ENCODE results near the gene AGFG2. TPM values are rescaled to one million over a fixed set of nuclear protein-coding genes. Genes with fewer than 3 reads are reported as not detected.
A peak's percentile ranks its signal among the peaks of the same experiment; 100 is the strongest.
"Not testable (repeated sequence)": the region's sequence is repeated elsewhere in the genome, so short reads cannot be mapped to it uniquely, and the experiment has no call there.

Gene AGFG2
- total RNA-seq, 1 experiment from 2014 or later, result 42.5 TPM

- intact Hi-C loops (cut with micrococcal nuclease; ENCODE audit: unreplicated experiment) (no loop called here), in situ Hi-C loops (cut with HindIII; ENCODE audit: low pct_unique_long_range_greater_than_20kb, low sequenced_read_pairs) (no loop called here)
- no TSS peak for BruUV-seq (replicated peaks)
- H3K4me3 ChIP-seq (ENCODE audit: low read depth in 2 of 2, low read length in 2 of 2), result no peak overlapping the region
- H3K9me3 ChIP-seq (ENCODE audit: control insufficient read depth, insufficient read depth, low read depth, low read length), result no peaks in the 10 kb centered on the region
- POLR2A ChIA-PET, result interaction anchor here (0.7 kb wide), 2 partner anchors 13 to 133 kb away, joined by 4 to 6 read pairs; no protein-coding TSS in a partner anchor
- ATAC-seq, result peak; percentile 71
- H3K4me1 ChIP-seq (ENCODE audit: control insufficient read depth, insufficient read depth, low read length), result peaks cover 23% of the 10 kb centered on the region
- CTCF ChIA-PET, result interaction anchor here (0.7 to 1.4 kb wide), 9 partner anchors 18 to 239 kb away, joined by 3 to 6 read pairs (median 4); no protein-coding TSS in a partner anchor
- DNase-seq (ENCODE audit: low read depth, low spot score), result peak; percentile 53
- no peaks in the 10 kb centered on the region for H3K27me3 ChIP-seq (ENCODE audit: control insufficient read depth, insufficient read depth, low read length)
- H3K27ac ChIP-seq (ENCODE audit: low read length), result 0 out of 2 replicates have a peak overlapping the region, but pooled peaks have one; percentile 17
- no peaks in the 10 kb centered on the region for H3K36me3 ChIP-seq (ENCODE audit: control insufficient read depth, insufficient read depth, low read length)
- no peak for TF ChIP-seq SIN3A (IDR thresholded peaks at IDR 0.05; ENCODE audit: borderline replicate concordance, insufficient read depth, low read depth, low read length)
- TF ChIP-seq, protein P1, sequence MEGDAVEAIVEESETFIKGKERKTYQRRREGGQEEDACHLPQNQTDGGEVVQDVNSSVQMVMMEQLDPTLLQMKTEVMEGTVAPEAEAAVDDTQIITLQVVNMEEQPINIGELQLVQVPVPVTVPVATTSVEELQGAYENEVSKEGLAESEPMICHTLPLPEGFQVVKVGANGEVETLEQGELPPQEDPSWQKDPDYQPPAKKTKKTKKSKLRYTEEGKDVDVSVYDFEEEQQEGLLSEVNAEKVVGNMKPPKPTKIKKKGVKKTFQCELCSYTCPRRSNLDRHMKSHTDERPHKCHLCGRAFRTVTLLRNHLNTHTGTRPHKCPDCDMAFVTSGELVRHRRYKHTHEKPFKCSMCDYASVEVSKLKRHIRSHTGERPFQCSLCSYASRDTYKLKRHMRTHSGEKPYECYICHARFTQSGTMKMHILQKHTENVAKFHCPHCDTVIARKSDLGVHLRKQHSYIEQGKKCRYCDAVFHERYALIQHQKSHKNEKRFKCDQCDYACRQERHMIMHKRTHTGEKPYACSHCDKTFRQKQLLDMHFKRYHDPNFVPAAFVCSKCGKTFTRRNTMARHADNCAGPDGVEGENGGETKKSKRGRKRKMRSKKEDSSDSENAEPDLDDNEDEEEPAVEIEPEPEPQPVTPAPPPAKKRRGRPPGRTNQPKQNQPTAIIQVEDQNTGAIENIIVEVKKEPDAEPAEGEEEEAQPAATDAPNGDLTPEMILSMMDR (IDR thresholded peaks at IDR 0.05), result peak; percentile 97
These were observed 24.9 kb downstream of the AGFG2 start for GRCh38 chr7:100563809-100564400.

GRCh38 chr7:100564405-100564804 lies 25.4 kb downstream of the AGFG2 start:
- in situ Hi-C loops (cut with HindIII; ENCODE audit: low pct_unique_long_range_greater_than_20kb, low sequenced_read_pairs); H3K36me3 ChIP-seq (ENCODE audit: control insufficient read depth, insufficient read depth, low read length); BruUV-seq (replicated peaks); DNase-seq (ENCODE audit: low read depth, low spot score); H3K9me3 ChIP-seq (ENCODE audit: control insufficient read depth, insufficient read depth, low read depth, low read length); intact Hi-C loops (cut with micrococcal nuclease; ENCODE audit: unreplicated experiment); ATAC-seq; H3K27me3 ChIP-seq (ENCODE audit: control insufficient read depth, insufficient read depth, low read length); H3K4me3 ChIP-seq (ENCODE audit: low read depth in 2 of 2, low read length in 2 of 2): not testable (repeated sequence)
- ChIA-PET POLR2A (interaction anchor here (0.7 kb wide), 2 partner anchors 14 to 133 kb away, joined by 4 to 6 read pairs; no protein-coding TSS in a partner anchor), CTCF (interaction anchor here (0.6 to 1.4 kb wide), 10 partner anchors 17 to 238 kb away, joined by 3 to 6 read pairs (median 4); no protein-coding TSS in a partner anchor)
- Histone ChIP-seq H3K27ac (ENCODE audit: low read length) (0 out of 2 replicates have a peak overlapping the region, but pooled peaks have one; percentile 17), H3K4me1 (ENCODE audit: control insufficient read depth, insufficient read depth, low read length) (peaks cover 23% of the 10 kb centered on the region)

GRCh38 chr7:100565133-100565571 lies 26.1 kb downstream of the AGFG2 start:
- Histone ChIP-seq H3K4me3 (ENCODE audit: low read depth in 2 of 2, low read length in 2 of 2) (no peak overlapping the region), H3K27me3 (ENCODE audit: control insufficient read depth, insufficient read depth, low read length) (no peaks in the 10 kb centered on the region), H3K9me3 (ENCODE audit: control insufficient read depth, insufficient read depth, low read depth, low read length) (no peaks in the 10 kb centered on the region), H3K27ac (ENCODE audit: low read length) (no peak overlapping the region), H3K4me1 (ENCODE audit: control insufficient read depth, insufficient read depth, low read length) (peaks cover 25% of the 10 kb centered on the region), H3K36me3 (ENCODE audit: control insufficient read depth, insufficient read depth, low read length) (no peaks in the 10 kb centered on the region)
- POLR2A ChIA-PET, result interaction anchor here (0.7 kb wide), 1 partner anchor 647 kb away, joined by 3 read pairs; no protein-coding TSS in a partner anchor
- in situ Hi-C loops (cut with HindIII; ENCODE audit: low pct_unique_long_range_greater_than_20kb, low sequenced_read_pairs), result no loop called here
- CTCF ChIA-PET, result interaction anchor here (1.4 kb wide), 1 partner anchor 82 kb away, joined by 6 read pairs; no protein-coding TSS in a partner anchor
- BruUV-seq (replicated peaks), result no TSS peak
- no peak for ATAC-seq
- intact Hi-C loops (cut with micrococcal nuclease; ENCODE audit: unreplicated experiment), result no loop called here
- no peak for DNase-seq (ENCODE audit: low read depth, low spot score)
- no peak for TF ChIP-seq SIN3A (IDR thresholded peaks at IDR 0.05; ENCODE audit: borderline replicate concordance, insufficient read depth, low read depth, low read length)
- TF ChIP-seq, protein P2, sequence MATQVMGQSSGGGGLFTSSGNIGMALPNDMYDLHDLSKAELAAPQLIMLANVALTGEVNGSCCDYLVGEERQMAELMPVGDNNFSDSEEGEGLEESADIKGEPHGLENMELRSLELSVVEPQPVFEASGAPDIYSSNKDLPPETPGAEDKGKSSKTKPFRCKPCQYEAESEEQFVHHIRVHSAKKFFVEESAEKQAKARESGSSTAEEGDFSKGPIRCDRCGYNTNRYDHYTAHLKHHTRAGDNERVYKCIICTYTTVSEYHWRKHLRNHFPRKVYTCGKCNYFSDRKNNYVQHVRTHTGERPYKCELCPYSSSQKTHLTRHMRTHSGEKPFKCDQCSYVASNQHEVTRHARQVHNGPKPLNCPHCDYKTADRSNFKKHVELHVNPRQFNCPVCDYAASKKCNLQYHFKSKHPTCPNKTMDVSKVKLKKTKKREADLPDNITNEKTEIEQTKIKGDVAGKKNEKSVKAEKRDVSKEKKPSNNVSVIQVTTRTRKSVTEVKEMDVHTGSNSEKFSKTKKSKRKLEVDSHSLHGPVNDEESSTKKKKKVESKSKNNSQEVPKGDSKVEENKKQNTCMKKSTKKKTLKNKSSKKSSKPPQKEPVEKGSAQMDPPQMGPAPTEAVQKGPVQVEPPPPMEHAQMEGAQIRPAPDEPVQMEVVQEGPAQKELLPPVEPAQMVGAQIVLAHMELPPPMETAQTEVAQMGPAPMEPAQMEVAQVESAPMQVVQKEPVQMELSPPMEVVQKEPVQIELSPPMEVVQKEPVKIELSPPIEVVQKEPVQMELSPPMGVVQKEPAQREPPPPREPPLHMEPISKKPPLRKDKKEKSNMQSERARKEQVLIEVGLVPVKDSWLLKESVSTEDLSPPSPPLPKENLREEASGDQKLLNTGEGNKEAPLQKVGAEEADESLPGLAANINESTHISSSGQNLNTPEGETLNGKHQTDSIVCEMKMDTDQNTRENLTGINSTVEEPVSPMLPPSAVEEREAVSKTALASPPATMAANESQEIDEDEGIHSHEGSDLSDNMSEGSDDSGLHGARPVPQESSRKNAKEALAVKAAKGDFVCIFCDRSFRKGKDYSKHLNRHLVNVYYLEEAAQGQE (IDR thresholded peaks at IDR 0.05; ENCODE audit: insufficient read depth in 1 of 2, low read depth in 2 of 2, low read length in 1 of 2), result no peak
- TF ChIP-seq, protein P1 (IDR thresholded peaks at IDR 0.05), result no peak
- TF ChIP-seq POLR2AphosphoS5 (IDR thresholded peaks at IDR 0.05; ENCODE audit: low read depth, low read length), result no peak
- TF ChIP-seq TCF7L2 (IDR thresholded peaks at IDR 0.05; ENCODE audit: low read depth, low read length), result no peak

Data from Panc1 (cell line).